Psoas muscle (tissue), 8 donors: ENCODE data around the gene SETD2. TPM values are rescaled to one million over a fixed set of nuclear protein-coding genes. Genes with fewer than 3 reads are reported as not detected.
A peak's percentile ranks its signal among the peaks of the same experiment; 100 is the strongest.

Experiments
- ATAC-seq, 4 donors: fragments of 200-7000 bp; cut with Tn5 transposase; one replicate each; pipeline ENCODE4 v1.9.1; 2020; ENCODE audit warnings: moderate library complexity in 3 of 4, mild to moderate bottlenecking in 2 of 4
- DNase-seq, 2 donors: peaks; one replicate each; pipeline ENCODE4 v3.0.0-alpha.2; 2020
- H3K27ac ChIP-seq: fragments of 200-600 bp; one replicate; pipeline ENCODE4 v1.8.0; 2022
- H3K27me3 ChIP-seq, 3 donors: fragments of 200-600 bp in 1 of 3; one replicate each; pipeline versions ENCODE4 v1.6.1 to v1.8.0; 2013 to 2022; ENCODE audit warnings: low read length in 2 of 3, mild to moderate bottlenecking in 2 of 3, moderate library complexity in 1 of 3; ENCODE audit not compliant: insufficient read depth in 3 of 3
- H3K36me3 ChIP-seq, 2 donors: fragments of 200-600 bp in 1 of 2; one replicate each; pipeline versions ENCODE4 v1.6.1 to v1.8.0; 2013 to 2022; ENCODE audit warnings: low read depth in 1 of 2, mild to moderate bottlenecking in 1 of 2, moderate library complexity in 1 of 2; ENCODE audit not compliant: insufficient read depth in 1 of 2
- H3K4me1 ChIP-seq: fragments of 200-600 bp; one replicate; pipeline ENCODE4 v1.8.0; 2022
- H3K4me3 ChIP-seq: fragments of 200-600 bp; one replicate; pipeline ENCODE4 v1.8.0; 2022; ENCODE audit warnings: mild to moderate bottlenecking
- H3K9me3 ChIP-seq: fragments of 200-600 bp; one replicate; pipeline ENCODE4 v1.8.0; 2022
- WGBS, 3 donors: extraction: QIAGEN DNeasy Blood & Tissue Kit; methylation state at CpG; one replicate each; pipeline versions ENCODE4 v1.1.6 to v1.1.7; 2013; 5-methylcytosine and 5-hydroxymethylcytosine counted together
- intact Hi-C, 2 donors: fragments of 100-400 bp; cut with DNase I; formaldehyde crosslinking; loops; one replicate each; pipeline versions ENCODE4 v1.11.0 to v1.14.2; 2022
- polyA plus RNA-seq, 3 donors: library from polyadenylated mRNA; stranded (reverse); fragments of 200-250 nt; gene quantifications; one replicate each; pipeline ENCODE4 v1.2.3, GENCODE V29; 2013
- total RNA-seq, 4 donors: library from RNA; stranded (reverse); fragmentation: NEBNext Ultra II Directional in 2 of 4; extraction: Animal tissue kit (Norgen Biotek cat#: 25700) in 2 of 4; gene quantifications; one replicate each; pipeline versions ENCODE4 v1.2.1 to v1.2.4, GENCODE V29; 2021 to 2023
- TF ChIP-seq, protein P1 (sequence below): fragments of 200-600 bp; IDR thresholded peaks from one replicate; pipeline ENCODE4 v1.8.0; 2022; ENCODE audit warnings: antibody characterized with exemption
- donor health status: healthy with polysubstance abuse.
- donor health status: DM: no; HTN: no; CAD: no; lungs with moderate emphysema.
- donor health status: Bipolar disorder and iron deficiency.
- donor health status: healthy.
- donor health status: DM: yes; HTN: yes; CAD: no.
- donor health status: DM: no; HTN: no; CAD: no.
- donor health status: DM: no; HTN: no; CAD: no.
- donor health status: DM: yes; HTN: yes; CAD: no.

Gene SETD2
- total and polyA plus RNA-seq, 7 donors: 10.1 to 38.1 (median 33.7) TPM

DNA sequence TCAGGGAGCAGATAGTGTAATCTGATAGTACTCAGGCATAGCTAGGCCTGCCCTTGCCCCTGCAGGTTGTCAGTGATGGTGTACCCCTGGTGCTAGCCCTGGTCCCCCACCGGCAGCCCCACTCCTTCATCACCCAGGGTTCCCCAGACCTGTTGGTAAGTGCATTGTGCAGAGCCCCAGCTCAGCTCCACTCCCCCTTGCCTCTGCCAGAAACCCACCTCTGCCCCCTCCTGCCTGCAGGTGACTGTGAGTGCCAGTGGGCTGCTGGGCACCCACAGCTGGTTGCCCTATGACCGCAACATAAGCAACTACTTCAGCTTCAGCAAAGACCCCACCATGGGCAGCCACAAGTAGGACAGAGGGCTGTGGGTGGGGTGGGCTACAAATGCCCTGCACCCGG, 156.9 kb downstream of the SETD2 start:
- DNase-seq: no peak
- Histone ChIP-seq H3K36me3 (peaks cover 0 to 37% of the 10 kb centered on the region in 2 donors), H3K4me3 (no peak overlapping the region), H3K4me1 (peaks cover 7% of the 10 kb centered on the region), H3K9me3 (no peaks in the 10 kb centered on the region), H3K27ac (no peak overlapping the region), H3K27me3 (no peaks in the 10 kb centered on the region)
- intact Hi-C loops: no loop called here
- TF ChIP-seq, protein P1, sequence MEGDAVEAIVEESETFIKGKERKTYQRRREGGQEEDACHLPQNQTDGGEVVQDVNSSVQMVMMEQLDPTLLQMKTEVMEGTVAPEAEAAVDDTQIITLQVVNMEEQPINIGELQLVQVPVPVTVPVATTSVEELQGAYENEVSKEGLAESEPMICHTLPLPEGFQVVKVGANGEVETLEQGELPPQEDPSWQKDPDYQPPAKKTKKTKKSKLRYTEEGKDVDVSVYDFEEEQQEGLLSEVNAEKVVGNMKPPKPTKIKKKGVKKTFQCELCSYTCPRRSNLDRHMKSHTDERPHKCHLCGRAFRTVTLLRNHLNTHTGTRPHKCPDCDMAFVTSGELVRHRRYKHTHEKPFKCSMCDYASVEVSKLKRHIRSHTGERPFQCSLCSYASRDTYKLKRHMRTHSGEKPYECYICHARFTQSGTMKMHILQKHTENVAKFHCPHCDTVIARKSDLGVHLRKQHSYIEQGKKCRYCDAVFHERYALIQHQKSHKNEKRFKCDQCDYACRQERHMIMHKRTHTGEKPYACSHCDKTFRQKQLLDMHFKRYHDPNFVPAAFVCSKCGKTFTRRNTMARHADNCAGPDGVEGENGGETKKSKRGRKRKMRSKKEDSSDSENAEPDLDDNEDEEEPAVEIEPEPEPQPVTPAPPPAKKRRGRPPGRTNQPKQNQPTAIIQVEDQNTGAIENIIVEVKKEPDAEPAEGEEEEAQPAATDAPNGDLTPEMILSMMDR: no peak
- WGBS, 3 donors: 78 to 90% (median 84%) methylated on average over 3 of the region's 3 CpGs
- no peak for ATAC-seq

DNA sequence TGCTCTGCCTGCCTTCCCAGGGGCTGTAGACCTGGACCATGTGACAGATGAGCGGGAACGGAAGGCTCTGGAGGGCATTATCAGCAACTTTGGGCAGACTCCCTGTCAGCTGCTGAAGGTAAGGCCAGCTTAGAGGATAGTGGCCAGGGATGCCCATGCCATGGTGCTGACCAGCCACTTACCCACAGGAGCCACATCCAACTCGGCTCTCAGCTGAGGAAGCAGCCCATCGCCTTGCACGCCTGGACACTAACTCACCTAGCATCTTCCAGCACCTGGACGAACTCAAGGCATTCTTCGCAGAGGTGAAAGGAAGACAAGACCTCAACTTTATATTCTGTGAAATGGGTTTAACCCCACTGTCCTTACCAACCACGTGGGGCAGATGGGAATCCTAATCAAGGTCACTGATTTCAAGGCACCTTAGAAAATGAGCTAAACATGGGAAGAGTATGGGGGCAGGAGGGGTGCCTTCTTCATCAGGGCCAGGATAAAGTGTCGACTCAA, 157.7 kb downstream of the SETD2 start:
- TF ChIP-seq, protein P1: no peak
- Histone ChIP-seq H3K27me3 (no peaks in the 10 kb centered on the region), H3K27ac (no peak overlapping the region), H3K9me3 (no peaks in the 10 kb centered on the region), H3K4me1 (peaks cover 7% of the 10 kb centered on the region), H3K4me3 (no peak overlapping the region), H3K36me3 (peaks cover 0 to 45% of the 10 kb centered on the region in 2 donors)
- 82 to 91% (median 90%) methylated on average over 9 of the region's 9 CpGs for whole genome bisulfite sequencing, 3 donors
- intact Hi-C loops: no loop called here
- ATAC-seq (no peak), DNase-seq (no peak)

DNA sequence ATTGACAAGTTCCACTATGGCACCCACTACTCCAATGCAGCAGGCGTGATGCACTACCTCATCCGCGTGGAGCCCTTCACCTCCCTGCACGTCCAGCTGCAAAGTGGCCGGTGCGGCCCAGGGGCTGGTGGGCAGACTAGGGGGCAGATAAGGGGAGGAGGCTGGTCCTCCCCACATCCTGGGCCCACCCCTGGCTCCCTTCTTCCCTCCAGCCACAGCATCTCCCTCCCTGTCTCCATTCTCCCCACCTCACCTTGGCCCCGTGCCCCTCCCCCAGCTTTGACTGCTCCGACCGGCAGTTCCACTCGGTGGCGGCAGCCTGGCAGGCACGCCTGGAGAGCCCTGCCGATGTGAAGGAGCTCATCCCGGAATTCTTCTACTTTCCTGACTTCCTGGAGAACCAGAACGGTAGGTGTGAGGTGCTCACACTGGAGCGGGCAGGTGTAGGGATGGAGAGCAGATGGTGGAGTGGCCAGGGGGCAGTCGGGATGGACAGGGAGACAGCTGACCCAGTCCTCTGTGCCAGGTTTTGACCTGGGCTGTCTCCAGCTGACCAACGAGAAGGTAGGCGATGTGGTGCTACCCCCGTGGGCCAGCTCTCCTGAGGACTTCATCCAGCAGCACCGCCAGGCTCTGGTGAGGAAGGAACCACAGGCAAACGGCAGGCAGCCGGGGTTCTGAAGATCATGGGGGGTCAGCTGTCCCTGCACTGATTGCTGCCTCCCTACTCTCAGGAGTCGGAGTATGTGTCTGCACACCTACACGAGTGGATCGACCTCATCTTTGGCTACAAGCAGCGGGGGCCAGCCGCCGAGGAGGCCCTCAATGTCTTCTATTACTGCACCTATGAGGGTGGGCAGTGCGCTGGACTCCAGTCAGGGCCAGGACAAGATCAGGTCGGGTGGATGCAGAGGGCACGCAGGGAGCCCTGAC, 158.4 kb downstream of the SETD2 start:
- TF ChIP-seq, protein P1: no peak
- no peak overlapping the region for H3K27ac ChIP-seq

DNA sequence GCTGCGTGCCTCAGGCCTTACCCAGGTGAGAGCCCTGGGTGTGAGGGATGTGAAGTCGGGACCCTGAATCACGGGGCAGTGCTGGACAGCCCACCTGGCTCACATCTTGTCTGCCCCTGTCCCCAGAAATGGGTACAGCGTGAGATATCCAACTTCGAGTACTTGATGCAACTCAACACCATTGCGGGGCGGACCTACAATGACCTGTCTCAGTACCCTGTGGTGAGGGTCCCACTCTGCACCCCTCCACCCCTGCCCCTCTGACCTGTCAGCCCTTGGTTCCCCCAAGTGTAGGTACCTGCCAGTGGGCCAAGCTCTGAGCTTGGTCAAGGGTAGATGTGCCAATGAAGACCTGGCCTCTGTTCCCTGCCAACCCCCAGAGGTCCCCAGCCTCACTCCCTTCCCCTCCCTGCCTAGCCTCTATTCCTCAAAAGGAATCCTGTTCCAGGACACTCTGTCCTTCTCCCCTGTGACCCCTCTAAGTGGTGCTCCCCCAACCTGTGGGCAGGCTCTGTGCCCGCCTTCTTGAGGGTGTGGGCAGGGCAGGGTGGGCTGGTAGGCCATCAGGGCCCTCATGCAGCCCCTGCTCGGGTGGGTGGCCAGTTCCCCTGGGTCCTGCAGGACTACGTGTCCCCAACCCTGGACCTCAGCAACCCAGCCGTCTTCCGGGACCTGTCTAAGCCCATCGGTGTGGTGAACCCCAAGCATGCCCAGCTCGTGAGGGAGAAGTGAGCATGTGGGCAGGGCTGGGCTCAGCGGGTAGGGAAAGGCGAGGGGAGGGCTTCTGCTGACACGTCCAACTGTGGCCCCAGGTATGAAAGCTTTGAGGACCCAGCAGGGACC, 159.3 kb downstream of the SETD2 start:
- peaks cover 7% of the 10 kb centered on the region for H3K4me1 ChIP-seq
- intact Hi-C loops: no loop called here
- peaks cover 0 to 59% of the 10 kb centered on the region in 2 donors for H3K36me3 ChIP-seq
- H3K27me3 ChIP-seq: no peaks in the 10 kb centered on the region
- H3K9me3 ChIP-seq: no peaks in the 10 kb centered on the region
- no peak overlapping the region for H3K27ac ChIP-seq
- TF ChIP-seq, protein P1: no peak
- H3K4me3 ChIP-seq: no peak overlapping the region
- 93 to 95% (median 95%) methylated on average over 17 of the region's 17 CpGs for WGBS, 3 donors
- ATAC-seq (no peak), DNase-seq (peak; percentile 13 to 47)

More for the DNA sequence above, 158.4 kb downstream of the SETD2 start:
- WGBS, 3 donors: 74 to 80% (median 78%) methylated on average over 30 to 32 of the region's 32 CpGs
- Histone ChIP-seq H3K27me3 (no peaks in the 10 kb centered on the region), H3K9me3 (no peaks in the 10 kb centered on the region), H3K36me3 (peaks cover 0 to 52% of the 10 kb centered on the region in 2 donors), H3K4me3 (no peak overlapping the region), H3K4me1 (peaks cover 7% of the 10 kb centered on the region)
- ATAC-seq: no peak
- intact Hi-C loops: no loop called here
- peak; percentile 17 to 55 for DNase-seq
